KOPT-K1 (cell line): ENCODE results near the gene SMS.
"Not testable (repeated sequence)": the region's sequence is repeated elsewhere in the genome, so short reads cannot be mapped to it uniquely, and the experiment has no call there.

Experiments used
- H3K27ac ChIP-seq: fragments of 200-600 bp; sonication (generic); 2 replicates; pipeline ENCODE4 v1.5.1; 2016; ENCODE audit warnings: antibody characterized with exemption, mild to moderate bottlenecking, low read depth, low read length; ENCODE audit not compliant: poor library complexity, severe bottlenecking
- H3K36me3 ChIP-seq: fragments of 200-600 bp; sonication (generic); 2 replicates; pipeline ENCODE4 v1.5.1; 2017; ENCODE audit warnings: antibody characterized with exemption, mild to moderate bottlenecking, low read length, moderate library complexity; ENCODE audit not compliant: insufficient read depth
- H3K9me3 ChIP-seq: fragments of 200-600 bp; sonication (generic); 2 replicates; pipeline ENCODE4 v1.5.1; 2017; ENCODE audit warnings: antibody characterized with exemption, low read length, mild to moderate bottlenecking; ENCODE audit not compliant: insufficient read depth, poor library complexity, severe bottlenecking

Gene SMS

GRCh38 chrX:21943460-21944135 is 3.1 kb downstream of the SMS start:
- H3K27ac ChIP-seq, result no peak overlapping the region
- no peaks in the 10 kb centered on the region for H3K9me3 ChIP-seq
- peaks cover 17% of the 10 kb centered on the region for H3K36me3 ChIP-seq

- peaks cover 17% of the 10 kb centered on the region for H3K36me3 ChIP-seq
- no peaks in the 10 kb centered on the region for H3K9me3 ChIP-seq
- no peak overlapping the region for H3K27ac ChIP-seq
Observed at GRCh38 chrX:21944136-21944615, 3.7 kb downstream of the SMS start.

- H3K36me3 ChIP-seq, result peaks cover 17% of the 10 kb centered on the region
- no peak overlapping the region for H3K27ac ChIP-seq
- H3K9me3 ChIP-seq, result no peaks in the 10 kb centered on the region
Observed at GRCh38 chrX:21946925-21947641, 6.6 kb downstream of the SMS start.

GRCh38 chrX:21947671-21948070 is 7.2 kb downstream of the SMS start:
- no peak overlapping the region for H3K27ac ChIP-seq
- no peaks in the 10 kb centered on the region for H3K9me3 ChIP-seq
- peaks cover 17% of the 10 kb centered on the region for H3K36me3 ChIP-seq

GRCh38 chrX:21948897-21949578 is 8.5 kb downstream of the SMS start:
- Histone ChIP-seq H3K9me3 (no peaks in the 10 kb centered on the region), H3K36me3 (peaks cover 5% of the 10 kb centered on the region; the same call in 1 of the 2 replicates), H3K27ac (no peak overlapping the region)

GRCh38 chrX:21949689-21950088 is 9.2 kb downstream of the SMS start:
- Histone ChIP-seq H3K9me3 (no peaks in the 10 kb centered on the region), H3K36me3 (peaks cover 4% of the 10 kb centered on the region; the same call in 1 of the 2 replicates), H3K27ac (no peak overlapping the region)

- not testable (repeated sequence) for H3K27ac ChIP-seq, H3K9me3 ChIP-seq, H3K36me3 ChIP-seq
Observed at GRCh38 chrX:21950557-21950956, 10.0 kb downstream of the SMS start.

- H3K9me3 ChIP-seq, result no peaks in the 10 kb centered on the region
- no peaks in the 10 kb centered on the region for H3K36me3 ChIP-seq
- H3K27ac ChIP-seq, result no peak overlapping the region
Observed at GRCh38 chrX:21952624-21953023, 12.1 kb downstream of the SMS start.

GRCh38 chrX:21953195-21953830 is 12.8 kb downstream of the SMS start:
- not testable (repeated sequence) for H3K27ac ChIP-seq

GRCh38 chrX:21955403-21956189 is 15.1 kb downstream of the SMS start:
- no peaks in the 10 kb centered on the region for H3K36me3 ChIP-seq
- no peaks in the 10 kb centered on the region for H3K9me3 ChIP-seq
- H3K27ac ChIP-seq, result no peak overlapping the region

More at GRCh38 chrX:21953195-21953830, 12.8 kb downstream of the SMS start:
- not testable (repeated sequence) for H3K36me3 ChIP-seq, H3K9me3 ChIP-seq

GRCh38 chrX:21956783-21957182 is 16.3 kb downstream of the SMS start:
- H3K36me3 ChIP-seq, result no peaks in the 10 kb centered on the region
- H3K9me3 ChIP-seq, result no peaks in the 10 kb centered on the region
- no peak overlapping the region for H3K27ac ChIP-seq

- Histone ChIP-seq H3K9me3 (no peaks in the 10 kb centered on the region), H3K27ac (no peak overlapping the region), H3K36me3 (no peaks in the 10 kb centered on the region)
Observed at GRCh38 chrX:21958187-21958586, 17.7 kb downstream of the SMS start.

- no peaks in the 10 kb centered on the region for H3K9me3 ChIP-seq
- H3K36me3 ChIP-seq, result no peaks in the 10 kb centered on the region
- no peak overlapping the region for H3K27ac ChIP-seq
Observed at GRCh38 chrX:21958916-21959315, 18.4 kb downstream of the SMS start.

GRCh38 chrX:21959362-21960051 is 19.0 kb downstream of the SMS start:
- Histone ChIP-seq H3K27ac (no peak overlapping the region), H3K9me3 (no peaks in the 10 kb centered on the region), H3K36me3 (no peaks in the 10 kb centered on the region)
